ENCODE data around the gene NXPH4. TPM values are rescaled to one million over a fixed set of nuclear protein-coding genes. Genes with fewer than 3 reads are reported as not detected.

The NXPH4 gene
- total and polyA plus RNA-seq, 7 donors: 0.01 to 0.58 (median 0.24) TPM; not detected in 2

- Histone ChIP-seq H3K9me3 (no peaks in the 10 kb centered on the region), H3K36me3 (ENCODE audit: insufficient read depth in 1 of 2, low read depth in 1 of 2) (peaks cover 0 to 20% of the 10 kb centered on the region in 2 donors), H3K4me1 (peaks cover 48% of the 10 kb centered on the region), H3K27ac (peak overlapping the region; percentile 61), H3K27me3 (ENCODE audit: insufficient read depth in 3 of 3, low read length in 2 of 3) (peaks cover 0 to 23% (median 0%) of the 10 kb centered on the region in 3 donors), H3K4me3 (peak overlapping the region; percentile 65)
- DNase-seq: peak; percentile 91 to 95
- peak; percentile 100 for TF ChIP-seq CTCF (IDR thresholded peaks at IDR 0.05)
- intact Hi-C loops (cut with DNase I): loop anchor here in 1 of 2 donors (1.0 kb wide), 1 partner anchor 25 kb away; no protein-coding TSS in a partner anchor
- ATAC-seq: peak; percentile 67 to 73 (median 72)
- WGBS, 3 donors: 2 to 3% (median 2%) methylated on average over 37 to 47 of the region's 47 CpGs
These were observed 22.4 kb downstream of the NXPH4 start for GRCh38 chr12:57238854-57239554.

- H3K27ac ChIP-seq: peak overlapping the region; percentile 61
- no peak for ATAC-seq
These were observed 23.0 kb downstream of the NXPH4 start for GRCh38 chr12:57239587-57240065.

GRCh38 chr12:57240066-57240921 is 23.7 kb downstream of the NXPH4 start:
- no peak for TF ChIP-seq CTCF (IDR thresholded peaks at IDR 0.05)
- Histone ChIP-seq H3K27ac (peak overlapping the region; percentile 61), H3K9me3 (no peaks in the 10 kb centered on the region), H3K4me3 (peak overlapping the region; percentile 65), H3K4me1 (peaks cover 57% of the 10 kb centered on the region), H3K27me3 (ENCODE audit: insufficient read depth in 3 of 3, low read length in 2 of 3) (peaks cover 0 to 23% (median 0%) of the 10 kb centered on the region in 3 donors), H3K36me3 (ENCODE audit: insufficient read depth in 1 of 2, low read depth in 1 of 2) (peaks cover 0 to 20% of the 10 kb centered on the region in 2 donors)
- 1 to 2% (median 1%) methylated on average over 65 to 72 of the region's 72 CpGs for WGBS, 3 donors
- intact Hi-C loops (cut with DNase I): no loop called here
- ATAC-seq: peak; percentile 5 to 29 (median 16)
- peak; percentile 64 to 79 for DNase-seq

More at GRCh38 chr12:57239587-57240065, 23.0 kb downstream of the NXPH4 start:
- intact Hi-C loops (cut with DNase I): loop anchor here in 1 of 2 donors (1.0 kb wide), 1 partner anchor 25 kb away; no protein-coding TSS in a partner anchor
- 2 to 5% (median 4%) methylated on average over 14 of the region's 14 CpGs for WGBS, 3 donors
- DNase-seq: no peak
- Histone ChIP-seq H3K9me3 (no peaks in the 10 kb centered on the region), H3K4me1 (peaks cover 53% of the 10 kb centered on the region), H3K27me3 (ENCODE audit: insufficient read depth in 3 of 3, low read length in 2 of 3) (peaks cover 0 to 23% (median 0%) of the 10 kb centered on the region in 3 donors), H3K36me3 (ENCODE audit: insufficient read depth in 1 of 2, low read depth in 1 of 2) (peaks cover 0 to 20% of the 10 kb centered on the region in 2 donors), H3K4me3 (peak overlapping the region; percentile 65)
- TF ChIP-seq CTCF (IDR thresholded peaks at IDR 0.05): no peak

- intact Hi-C loops (cut with DNase I): no loop called here
- peak; percentile 17 to 31 (median 24) for ATAC-seq
- Histone ChIP-seq H3K27ac (peak overlapping the region; percentile 61), H3K4me1 (peaks cover 57% of the 10 kb centered on the region), H3K27me3 (ENCODE audit: insufficient read depth in 3 of 3, low read length in 2 of 3) (peaks cover 0 to 20% (median 0%) of the 10 kb centered on the region in 3 donors), H3K36me3 (ENCODE audit: insufficient read depth in 1 of 2, low read depth in 1 of 2) (peaks cover 0 to 26% of the 10 kb centered on the region in 2 donors), H3K4me3 (peak overlapping the region; percentile 65), H3K9me3 (no peaks in the 10 kb centered on the region)
- 19 to 31% (median 22%) methylated on average over 19 of the region's 19 CpGs for WGBS, 3 donors
- peak; percentile 4 for TF ChIP-seq CTCF (IDR thresholded peaks at IDR 0.05)
- DNase-seq: peak; percentile 33 to 71
These were observed 24.4 kb downstream of the NXPH4 start for GRCh38 chr12:57240926-57241401.
